ENCODE measurements around the gene OR2F2.

DNA sequence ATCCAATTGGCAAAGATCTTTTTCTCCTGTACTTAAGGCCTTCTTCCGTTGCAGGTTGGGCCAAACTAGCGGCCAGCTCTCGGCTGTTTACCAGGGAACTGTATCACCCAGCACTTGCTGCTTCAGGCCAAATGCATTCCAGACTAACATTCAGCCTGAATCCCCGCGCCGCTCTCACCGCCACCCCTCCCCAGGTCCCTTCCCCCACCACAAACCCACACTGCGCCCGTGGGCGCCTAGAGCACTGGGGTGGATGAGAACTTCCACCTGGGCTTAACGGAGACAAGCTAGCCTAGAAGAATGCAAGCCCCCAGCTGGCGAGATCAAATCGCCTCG, 33.7 kb upstream of the OR2F2 start:
- TF ChIP-seq, protein P1, sequence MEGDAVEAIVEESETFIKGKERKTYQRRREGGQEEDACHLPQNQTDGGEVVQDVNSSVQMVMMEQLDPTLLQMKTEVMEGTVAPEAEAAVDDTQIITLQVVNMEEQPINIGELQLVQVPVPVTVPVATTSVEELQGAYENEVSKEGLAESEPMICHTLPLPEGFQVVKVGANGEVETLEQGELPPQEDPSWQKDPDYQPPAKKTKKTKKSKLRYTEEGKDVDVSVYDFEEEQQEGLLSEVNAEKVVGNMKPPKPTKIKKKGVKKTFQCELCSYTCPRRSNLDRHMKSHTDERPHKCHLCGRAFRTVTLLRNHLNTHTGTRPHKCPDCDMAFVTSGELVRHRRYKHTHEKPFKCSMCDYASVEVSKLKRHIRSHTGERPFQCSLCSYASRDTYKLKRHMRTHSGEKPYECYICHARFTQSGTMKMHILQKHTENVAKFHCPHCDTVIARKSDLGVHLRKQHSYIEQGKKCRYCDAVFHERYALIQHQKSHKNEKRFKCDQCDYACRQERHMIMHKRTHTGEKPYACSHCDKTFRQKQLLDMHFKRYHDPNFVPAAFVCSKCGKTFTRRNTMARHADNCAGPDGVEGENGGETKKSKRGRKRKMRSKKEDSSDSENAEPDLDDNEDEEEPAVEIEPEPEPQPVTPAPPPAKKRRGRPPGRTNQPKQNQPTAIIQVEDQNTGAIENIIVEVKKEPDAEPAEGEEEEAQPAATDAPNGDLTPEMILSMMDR (IDR thresholded peaks at IDR 0.05), result no peak
- no peak for TF ChIP-seq ZFX (IDR thresholded peaks at IDR 0.05; ENCODE audit: borderline replicate concordance)
